Vagina (tissue), 2 donors: ENCODE data around the gene BPI. TPM values are rescaled to one million over a fixed set of nuclear protein-coding genes. Genes with fewer than 3 reads are reported as not detected.

ENCODE experiments used
- DNase-seq, 2 donors: peaks; one replicate each; pipeline ENCODE4 v3.0.0-alpha.2; 2017; ENCODE audit errors: extremely low spot score in 2 of 2
- H3K27ac ChIP-seq: fragments of 200-600 bp; sonication (generic); one replicate; pipeline ENCODE4 v1.5.1; 2019
- H3K27me3 ChIP-seq: fragments of 200-600 bp; sonication (generic); one replicate; pipeline ENCODE4 v1.5.1; 2019
- H3K36me3 ChIP-seq, 2 donors: fragments of 200-600 bp; sonication (generic); one replicate each; pipeline ENCODE4 v1.5.1; 2017 to 2019
- H3K4me1 ChIP-seq: fragments of 200-600 bp; sonication (generic); one replicate; pipeline ENCODE4 v1.5.1; 2019
- H3K4me3 ChIP-seq, 2 donors: fragments of 200-600 bp; sonication (generic); 1 replicate in 1 of 2; 2 replicates in 1 of 2; pipeline ENCODE4 v1.5.1; 2016 to 2019
- H3K9me3 ChIP-seq: fragments of 200-600 bp; sonication (generic); one replicate; pipeline ENCODE4 v1.5.1; 2019
- CTCF ChIP-seq, 3 experiments: fragments of 450-650 bp in 2 of 3; fragments of 200-600 bp in 1 of 3; sonication (generic) in 1 of 3; IDR thresholded peaks; one replicate each; pipeline ENCODE4 v1.5.1; 2017 to 2019; ENCODE audit warnings: antibody characterized with exemption in 3 of 3, mild to moderate bottlenecking in 2 of 3, moderate library complexity in 2 of 3
- POLR2A ChIP-seq, 2 donors: fragments of 450-650 bp; IDR thresholded peaks; one replicate each; pipeline ENCODE4 v1.6.1; 2017; ENCODE audit warnings: antibody characterized with exemption in 2 of 2, mild to moderate bottlenecking in 2 of 2, moderate library complexity in 2 of 2
- POLR2AphosphoS5 ChIP-seq, 2 donors: sonication (generic); formaldehyde crosslinking; IDR thresholded peaks; one replicate each; pipeline ENCODE4 v1.9.0; 2017; ENCODE audit warnings: antibody characterized with exemption in 2 of 2, mild to moderate bottlenecking in 2 of 2, low read depth in 1 of 2; ENCODE audit not compliant: insufficient read depth in 1 of 2
- intact Hi-C: fragments of 100-400 bp; cut with DNase I; formaldehyde crosslinking; loops from one replicate; pipeline ENCODE4 v1.15.1; 2023
- total RNA-seq: library from RNA; depleted of rRNA; stranded (reverse); fragments of >200 nt; gene quantifications from one replicate; pipeline ENCODE4 v1.2.3, GENCODE V29; 2016

BPI gene
- total RNA-seq, 1 donor from 2014 or later: not detected

- no peaks in the 10 kb centered on the region for H3K27me3 ChIP-seq
- TF ChIP-seq CTCF (IDR thresholded peaks at IDR 0.05) (no peak), POLR2AphosphoS5 (IDR thresholded peaks at IDR 0.05; ENCODE audit: insufficient read depth in 1 of 2, low read depth in 1 of 2) (no peak)
- intact Hi-C loops: no loop called here
- no peaks in the 10 kb centered on the region for H3K4me1 ChIP-seq
- no peaks in the 10 kb centered on the region for H3K36me3 ChIP-seq
- no peaks in the 10 kb centered on the region for H3K9me3 ChIP-seq
- no peak overlapping the region for H3K27ac ChIP-seq
- H3K4me3 ChIP-seq: no peak overlapping the region
- DNase-seq: no peak
Measured at GRCh38 chr20:38315290-38315966, 11.5 kb downstream of the BPI start.

GRCh38 chr20:38316341-38316740 lies 12.4 kb downstream of the BPI start:
- H3K4me3 ChIP-seq: no peak overlapping the region
- H3K9me3 ChIP-seq: no peaks in the 10 kb centered on the region
- intact Hi-C loops: no loop called here
- no peak for DNase-seq
- no peaks in the 10 kb centered on the region for H3K36me3 ChIP-seq
- H3K27ac ChIP-seq: no peak overlapping the region
- no peaks in the 10 kb centered on the region for H3K27me3 ChIP-seq
- no peak for TF ChIP-seq POLR2AphosphoS5 (IDR thresholded peaks at IDR 0.05; ENCODE audit: insufficient read depth in 1 of 2, low read depth in 1 of 2)
- TF ChIP-seq POLR2A (IDR thresholded peaks at IDR 0.05): no peak
- TF ChIP-seq CTCF (IDR thresholded peaks at IDR 0.05): no peak
- no peaks in the 10 kb centered on the region for H3K4me1 ChIP-seq

GRCh38 chr20:38317422-38317821 lies 13.5 kb downstream of the BPI start:
- Histone ChIP-seq H3K4me3 (no peak overlapping the region), H3K9me3 (no peaks in the 10 kb centered on the region), H3K27ac (no peak overlapping the region), H3K27me3 (no peaks in the 10 kb centered on the region), H3K4me1 (no peaks in the 10 kb centered on the region), H3K36me3 (no peaks in the 10 kb centered on the region)
- intact Hi-C loops: no loop called here
- no peak for DNase-seq
- TF ChIP-seq POLR2AphosphoS5 (IDR thresholded peaks at IDR 0.05; ENCODE audit: insufficient read depth in 1 of 2, low read depth in 1 of 2) (no peak), POLR2A (IDR thresholded peaks at IDR 0.05) (no peak), CTCF (IDR thresholded peaks at IDR 0.05) (no peak)

- H3K27ac ChIP-seq: no peak overlapping the region
- no peaks in the 10 kb centered on the region for H3K9me3 ChIP-seq
- H3K27me3 ChIP-seq: no peaks in the 10 kb centered on the region
- DNase-seq: no peak
- intact Hi-C loops: loop anchor here (5.0 to 10.0 kb wide), 2 partner anchors 98 to 265 kb away; no protein-coding TSS in a partner anchor
- TF ChIP-seq CTCF (IDR thresholded peaks at IDR 0.05): no peak
- TF ChIP-seq POLR2AphosphoS5 (IDR thresholded peaks at IDR 0.05; ENCODE audit: insufficient read depth in 1 of 2, low read depth in 1 of 2): no peak
- no peaks in the 10 kb centered on the region for H3K36me3 ChIP-seq
- no peak overlapping the region for H3K4me3 ChIP-seq
- H3K4me1 ChIP-seq: no peaks in the 10 kb centered on the region
Measured at GRCh38 chr20:38320221-38320620, 16.3 kb downstream of the BPI start.

- H3K4me1 ChIP-seq: no peaks in the 10 kb centered on the region
- H3K27ac ChIP-seq: no peak overlapping the region
- no peaks in the 10 kb centered on the region for H3K36me3 ChIP-seq
- no peak overlapping the region for H3K4me3 ChIP-seq
- intact Hi-C loops: loop anchor here (5.0 to 10.0 kb wide), 2 partner anchors 100 to 267 kb away; no protein-coding TSS in a partner anchor
- DNase-seq: no peak
- TF ChIP-seq POLR2AphosphoS5 (IDR thresholded peaks at IDR 0.05; ENCODE audit: insufficient read depth in 1 of 2, low read depth in 1 of 2) (no peak), POLR2A (IDR thresholded peaks at IDR 0.05) (no peak), CTCF (IDR thresholded peaks at IDR 0.05) (peak in 2 of 3 experiments; percentile 62 to 67)
- H3K27me3 ChIP-seq: no peaks in the 10 kb centered on the region
- no peaks in the 10 kb centered on the region for H3K9me3 ChIP-seq
Measured at GRCh38 chr20:38321959-38322598, 18.1 kb downstream of the BPI start.
